ENCODE measurements around the gene SYNJ2.
A peak's percentile ranks its signal among the peaks of the same experiment; 100 is the strongest.

SYNJ2 gene

DNA sequence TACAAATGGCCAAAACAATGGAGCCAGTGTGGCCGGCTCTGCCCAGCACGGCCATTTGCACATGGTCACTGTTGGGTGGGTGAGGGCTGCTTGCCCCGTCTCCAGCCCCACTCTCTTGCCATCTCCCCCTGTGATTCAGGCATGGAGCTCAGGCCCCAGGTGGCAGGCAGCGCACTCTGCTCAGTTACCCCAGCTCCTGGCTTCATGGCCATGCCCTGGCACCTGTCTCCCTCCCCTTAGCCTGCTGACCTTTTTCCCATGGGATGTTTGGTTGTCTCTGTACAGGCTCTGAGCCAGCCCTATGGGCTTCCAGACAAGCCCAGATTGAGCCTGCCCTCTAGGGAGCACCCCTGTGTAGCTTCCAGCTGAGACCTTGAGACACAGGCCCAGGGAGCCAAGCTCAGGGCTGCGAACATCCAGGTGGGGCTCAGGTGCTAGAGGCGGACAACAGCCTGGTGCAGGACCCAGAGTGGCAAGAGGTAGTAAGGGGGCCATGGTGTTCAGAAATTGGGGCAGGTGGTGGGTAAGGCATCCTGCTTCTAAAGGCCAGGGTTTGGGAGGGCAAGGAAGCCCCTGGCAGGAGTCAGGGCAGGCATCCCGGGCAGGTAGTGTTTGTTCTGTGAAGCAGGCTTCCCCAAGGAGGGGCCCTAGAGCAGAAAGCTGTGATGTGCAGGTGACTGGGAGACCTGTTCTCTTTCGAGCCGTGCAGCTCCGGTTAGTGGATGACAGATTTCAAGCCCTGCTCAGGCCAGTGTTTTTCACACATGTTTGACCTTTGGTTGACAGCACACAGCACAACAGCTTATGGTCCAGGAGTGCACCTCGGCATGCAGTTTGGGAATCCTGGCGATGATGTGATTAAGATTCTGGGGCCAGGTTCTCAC lies 17.7 kb downstream of the SYNJ2 start:
- DNase-seq: no peak

DNA sequence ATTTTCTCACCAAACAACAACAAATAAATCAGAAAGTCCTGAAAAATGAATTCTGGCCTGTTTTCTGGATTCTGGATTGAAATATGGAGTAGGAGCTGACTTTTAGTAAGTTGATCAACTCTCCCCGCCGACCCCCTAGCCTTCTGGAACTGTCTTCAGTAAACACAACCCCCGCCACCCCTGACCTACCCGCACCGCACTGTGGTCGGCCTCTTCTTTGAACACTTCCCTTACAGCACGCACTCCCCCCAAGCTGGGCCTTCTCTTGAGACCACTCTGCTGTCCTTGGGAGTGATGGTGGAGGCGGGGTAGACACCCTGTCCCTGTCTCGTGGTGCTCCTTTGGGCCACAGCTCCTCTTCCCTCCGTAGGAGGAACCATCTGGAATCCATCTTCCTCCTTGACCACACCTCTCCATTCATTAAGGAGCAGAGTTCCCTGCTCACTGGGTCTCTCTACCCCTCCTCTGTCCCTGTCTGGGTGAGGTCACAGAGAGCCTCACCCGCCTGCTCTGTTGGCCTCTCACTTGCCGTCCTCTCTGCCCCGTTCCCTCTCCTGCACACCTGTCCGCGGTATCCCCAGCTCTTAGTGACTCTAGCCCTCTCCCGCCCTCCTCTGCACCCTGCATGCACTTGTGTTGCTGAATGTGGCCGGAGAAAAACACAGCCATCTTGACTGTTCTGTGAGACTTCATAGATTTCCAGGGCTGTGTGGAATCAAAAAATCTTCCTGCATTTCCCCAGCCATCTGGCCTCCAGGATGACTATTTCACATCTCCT lies 19.1 kb downstream of the SYNJ2 start:
- no peak for DNase-seq

DNA sequence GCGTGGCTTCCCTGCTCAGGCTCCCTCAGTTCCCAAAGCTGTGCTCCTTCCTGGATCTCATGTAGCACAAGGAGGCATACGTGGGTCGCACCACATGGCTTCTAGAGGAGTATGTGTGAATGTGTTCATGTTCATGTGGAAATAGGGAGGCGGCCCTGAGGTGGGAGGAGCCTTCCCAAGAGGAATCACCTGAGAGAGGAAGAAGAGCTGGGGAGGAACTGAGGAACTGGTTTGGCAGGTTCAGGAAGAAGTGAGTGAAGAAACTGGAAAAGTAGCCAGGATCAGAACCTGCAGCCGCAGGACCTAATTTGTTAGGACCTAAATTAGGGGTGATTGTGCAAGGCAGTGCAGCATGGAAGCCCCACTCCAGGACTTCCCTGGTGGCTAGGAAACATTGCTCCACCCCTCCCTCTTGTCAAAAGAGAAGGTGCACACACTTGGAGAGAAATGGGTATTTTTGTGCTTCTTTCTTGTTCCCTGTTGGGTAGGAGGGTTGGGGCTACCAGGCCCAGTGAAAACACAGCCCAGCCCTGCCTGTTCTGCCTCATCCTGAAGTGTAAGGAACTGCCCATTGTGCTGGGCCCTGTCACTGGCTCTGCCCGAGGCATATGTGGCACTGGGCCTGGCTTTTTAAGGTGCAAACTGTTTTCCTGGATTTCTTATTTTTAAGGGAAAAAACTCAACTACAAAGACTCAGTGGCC lies 20.7 kb downstream of the SYNJ2 start:
- no peak for DNase-seq

DNA sequence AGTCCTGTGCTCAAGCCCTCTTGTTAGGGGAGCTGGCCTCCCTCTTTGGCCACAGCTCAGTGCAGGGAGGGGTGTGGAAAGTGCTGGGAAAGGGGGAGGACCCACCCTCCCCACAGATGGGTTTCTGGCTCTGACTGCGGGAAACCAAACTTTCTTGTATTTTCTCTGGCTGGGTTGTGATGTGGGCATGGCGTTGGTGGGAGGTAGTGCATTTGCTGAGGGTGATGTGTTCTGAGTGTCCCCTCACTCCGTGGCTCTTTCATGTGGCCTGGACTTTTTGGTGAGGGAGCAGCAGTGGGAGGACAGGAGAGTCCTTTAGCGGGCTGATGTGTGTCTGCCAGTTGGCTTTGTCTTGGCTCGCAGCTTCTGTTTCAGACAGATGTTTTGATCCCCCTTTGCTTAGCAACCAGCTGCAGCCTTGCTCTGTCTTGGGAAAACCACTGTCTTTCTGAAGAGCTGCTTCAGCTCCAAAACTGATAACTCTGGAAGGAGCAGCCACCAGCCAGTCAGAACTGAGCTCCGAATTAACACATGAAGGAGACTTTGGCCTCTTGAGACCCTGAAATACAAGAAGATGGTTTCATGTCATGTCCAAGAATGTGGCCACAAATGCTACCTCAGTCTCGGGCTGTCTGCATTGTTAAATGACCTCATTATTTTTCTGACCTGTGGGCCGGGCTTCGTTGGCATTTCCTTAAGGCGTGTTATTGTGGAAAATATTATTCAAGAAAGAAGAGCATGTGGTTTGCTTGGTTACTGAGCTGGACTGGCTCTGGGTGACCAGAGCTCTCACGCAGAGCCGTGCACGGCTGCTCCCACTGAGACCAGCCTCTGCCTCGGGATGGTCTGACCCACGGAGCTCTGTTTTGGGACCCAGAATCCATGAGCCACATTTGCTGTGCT lies 21.5 kb downstream of the SYNJ2 start:
- DNase-seq: no peak

DNA sequence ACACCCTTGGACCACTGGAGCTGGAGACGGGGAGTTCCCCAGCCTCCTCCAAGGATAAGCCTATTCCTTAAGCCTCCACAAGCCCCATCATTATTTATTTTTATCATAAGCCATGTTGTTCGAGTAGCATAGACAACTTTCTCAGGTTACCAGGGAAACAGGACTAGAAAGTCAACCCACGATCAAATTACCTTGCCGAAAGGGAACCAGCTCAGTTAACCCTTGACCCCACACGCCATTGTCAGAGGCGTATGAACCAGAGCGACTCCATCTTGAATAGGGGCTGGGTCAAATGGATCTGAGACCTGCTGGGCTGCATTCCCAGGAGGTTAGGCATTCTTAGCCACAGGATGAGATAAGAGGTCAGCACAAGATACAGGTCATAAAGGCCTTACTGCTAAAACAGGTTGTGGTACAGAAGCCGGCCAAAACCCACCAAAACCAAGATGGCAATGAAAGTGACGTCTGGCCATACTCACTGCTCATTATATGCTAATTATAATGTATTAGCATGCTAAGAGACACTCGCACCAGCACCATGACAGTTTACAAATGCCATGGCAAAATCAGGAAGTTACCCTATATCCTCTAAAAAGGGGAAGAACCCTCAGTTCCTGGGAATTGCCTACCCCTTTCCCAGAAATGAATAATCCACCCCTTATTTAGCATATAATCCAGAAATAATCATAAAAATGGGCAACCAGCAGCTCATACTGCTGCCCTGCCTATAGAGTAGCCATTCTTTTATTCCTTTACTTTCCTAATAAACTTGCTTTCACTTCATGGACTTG lies 22.4 kb downstream of the SYNJ2 start:
- DNase-seq: no peak

DNA sequence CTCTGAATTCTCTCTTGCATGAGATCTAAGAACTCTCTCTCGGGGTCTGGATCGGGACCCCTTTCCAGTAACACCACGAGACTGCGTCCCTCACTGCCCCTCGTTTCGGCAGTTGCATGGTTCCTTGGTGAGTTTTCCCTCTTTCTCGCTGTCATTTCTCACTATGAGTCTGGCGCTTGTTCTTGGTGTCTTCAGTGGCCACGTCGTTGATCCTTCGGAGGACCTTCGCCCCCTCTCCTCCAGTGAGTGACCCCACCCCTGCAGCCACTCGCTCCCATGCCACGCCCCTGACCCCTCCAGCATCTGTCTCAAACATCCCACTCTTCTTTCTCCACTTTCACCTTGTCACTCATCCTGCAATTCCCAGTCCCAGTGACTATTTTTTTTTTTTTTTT lies 23.0 kb downstream of the SYNJ2 start:
- no peak for DNase-seq

DNA sequence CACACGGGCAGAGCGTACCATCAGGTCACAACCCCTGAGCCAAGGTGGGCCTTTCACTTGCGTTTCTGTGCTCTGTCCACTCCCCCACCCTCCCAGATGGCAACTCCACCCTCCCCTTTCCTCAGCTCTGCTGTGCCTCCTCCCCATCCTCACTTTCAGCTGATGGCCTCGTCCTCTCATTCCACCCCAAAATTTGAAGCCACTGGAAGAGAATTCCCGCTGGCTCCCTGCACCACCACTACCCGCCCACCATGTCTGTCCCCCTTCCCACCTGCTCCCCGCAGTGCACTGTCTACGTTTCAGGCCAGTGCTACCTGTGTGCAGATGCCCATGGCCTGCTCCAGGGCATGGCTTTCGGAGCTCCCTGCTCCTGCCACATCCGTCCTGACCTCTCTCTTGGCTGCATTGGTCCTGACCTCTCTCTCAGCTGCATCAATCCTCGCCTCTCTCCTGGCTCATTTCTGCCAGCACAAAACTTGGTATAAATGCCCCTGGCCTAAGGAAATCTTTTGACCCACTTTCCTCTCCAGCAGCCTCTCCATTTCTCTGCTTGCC lies 24.0 kb downstream of the SYNJ2 start:
- DNase-seq: no peak

DNA sequence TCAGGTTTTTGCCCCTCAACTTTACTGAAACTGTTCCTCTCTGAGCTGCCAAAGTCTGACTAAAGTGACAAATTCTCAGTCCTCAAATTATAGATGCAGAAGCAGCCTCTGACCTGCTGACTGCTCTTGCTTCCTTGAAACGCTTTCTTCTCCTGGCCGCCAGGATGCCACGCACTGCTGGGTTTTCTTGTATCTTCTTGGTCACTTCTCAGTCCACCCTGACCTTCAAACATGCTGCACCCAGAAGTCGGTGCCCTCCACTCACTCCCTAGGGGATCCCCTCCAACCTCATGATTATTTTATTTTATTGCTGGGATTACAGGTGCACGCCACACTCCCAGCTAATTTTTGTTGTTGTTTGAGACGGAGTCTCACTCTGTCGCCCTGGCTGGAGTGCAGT lies 24.7 kb downstream of the SYNJ2 start:
- DNase-seq: no peak

DNA sequence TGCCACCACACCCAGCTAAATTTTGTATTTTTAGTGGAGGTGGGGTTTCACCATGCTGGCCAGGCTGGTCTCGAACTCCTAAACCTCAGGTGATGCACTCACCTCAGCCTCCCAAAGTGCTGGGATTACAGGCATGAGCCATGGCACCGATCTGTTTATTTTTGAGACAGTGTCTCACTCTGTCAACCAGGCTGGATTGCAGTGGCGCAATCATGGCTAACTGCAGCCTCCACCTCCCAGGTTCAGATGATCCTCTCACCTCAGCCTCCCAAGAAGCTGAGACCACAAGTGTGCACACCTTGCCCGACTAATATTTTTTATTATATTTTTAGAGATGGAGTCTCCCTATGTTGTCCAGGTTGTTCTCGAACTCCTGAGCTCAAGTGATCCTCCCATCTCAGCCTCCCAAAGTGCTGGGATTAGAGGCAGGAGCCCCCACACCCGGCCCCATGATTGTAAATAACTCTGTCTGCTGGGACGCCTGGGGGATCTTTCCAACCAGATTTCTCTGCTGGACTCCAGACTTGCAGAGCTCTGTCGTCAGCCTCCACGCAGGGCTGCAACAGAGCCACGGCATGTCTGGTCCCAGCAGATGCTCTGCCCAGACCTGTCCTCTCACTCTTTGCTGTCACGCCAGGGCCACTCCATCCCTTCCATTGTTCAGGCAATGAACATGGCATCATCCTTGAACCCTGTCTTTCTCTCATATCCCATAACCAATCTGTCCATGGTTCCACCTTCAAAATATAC lies 25.3 kb downstream of the SYNJ2 start:
- no peak for DNase-seq

DNA sequence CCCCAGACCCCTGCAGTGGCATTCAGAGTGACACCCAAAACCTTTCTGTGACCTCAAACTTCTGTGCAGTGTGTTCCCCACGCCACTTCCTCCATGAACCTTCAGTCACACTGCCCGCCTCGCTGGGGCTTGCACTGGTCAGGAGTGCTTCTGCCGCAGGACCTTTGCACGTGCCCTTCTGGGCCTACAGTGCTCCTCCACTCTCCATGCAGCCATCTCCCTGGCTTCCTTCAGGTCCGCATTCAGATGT lies 27.1 kb downstream of the SYNJ2 start:
- DNase-seq: no peak

DNA sequence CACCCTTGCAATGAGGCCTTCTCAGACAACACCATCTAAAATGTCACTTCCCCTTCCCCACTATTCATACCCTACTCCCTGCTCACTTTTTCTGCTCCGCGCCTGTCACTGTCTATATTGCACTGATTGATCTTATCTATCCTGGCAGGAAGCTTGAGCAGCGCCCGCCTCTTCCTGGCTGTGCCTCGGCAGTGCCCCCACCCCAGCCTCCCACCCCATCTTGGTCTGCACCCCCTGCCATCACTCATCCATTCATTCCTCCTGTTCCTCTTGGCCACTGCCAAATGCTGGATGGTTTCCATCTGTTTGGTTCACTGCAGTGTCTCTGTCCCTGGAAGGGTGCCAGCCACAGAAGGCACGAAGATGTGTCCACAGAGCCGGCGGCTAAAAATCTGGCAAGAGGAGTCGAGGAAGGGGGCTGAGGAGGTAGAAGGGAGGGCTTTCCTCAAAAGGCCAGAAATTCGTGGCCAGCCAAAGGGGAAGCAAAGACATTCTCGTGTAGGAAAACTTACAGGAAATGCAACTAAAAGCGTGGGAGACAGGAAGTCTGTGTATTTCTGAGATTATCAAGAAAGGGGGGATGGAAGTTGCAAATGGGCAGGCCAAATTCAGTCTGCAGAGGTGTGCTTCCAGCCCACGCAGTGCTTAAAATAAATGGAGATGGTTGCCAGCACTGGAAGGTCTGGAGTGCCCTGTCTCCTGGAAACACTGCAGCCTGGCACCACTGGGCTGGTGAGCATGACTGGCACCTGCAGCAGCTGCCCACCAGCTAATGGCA lies 27.6 kb downstream of the SYNJ2 start:
- DNase-seq: peak; percentile 66

DNA sequence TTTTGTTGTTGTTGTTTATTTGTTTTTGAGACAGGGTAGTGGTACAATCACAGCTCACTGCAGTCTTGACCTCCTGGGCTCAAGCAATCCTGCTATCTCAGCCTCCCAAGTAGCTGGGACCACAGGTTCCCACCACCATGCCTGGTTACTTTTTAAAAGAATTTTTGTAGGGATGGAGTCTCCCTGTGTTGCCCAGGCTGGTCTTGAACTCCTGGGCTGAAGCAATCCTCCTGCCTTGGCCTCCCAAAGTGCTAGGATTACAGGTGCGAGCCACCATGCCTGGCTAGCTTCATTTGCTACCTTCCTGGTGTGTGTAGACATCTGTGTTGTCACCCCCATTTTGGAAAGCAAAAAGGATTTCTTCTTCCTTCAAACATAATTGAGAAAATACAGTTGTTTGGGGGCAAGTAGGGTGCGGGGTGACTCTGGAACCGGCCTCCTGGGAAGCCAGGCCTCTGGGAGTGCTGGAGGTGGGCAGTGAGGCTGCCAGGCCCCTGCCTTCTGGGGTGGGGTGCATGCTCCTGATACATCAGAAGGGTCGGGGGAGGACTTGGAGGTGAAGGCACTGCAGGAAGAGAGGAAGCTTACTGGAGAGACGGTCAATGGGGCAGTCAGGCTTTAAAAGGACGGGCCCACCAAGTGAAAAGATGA lies 28.4 kb downstream of the SYNJ2 start:
- DNase-seq: no peak

DNA sequence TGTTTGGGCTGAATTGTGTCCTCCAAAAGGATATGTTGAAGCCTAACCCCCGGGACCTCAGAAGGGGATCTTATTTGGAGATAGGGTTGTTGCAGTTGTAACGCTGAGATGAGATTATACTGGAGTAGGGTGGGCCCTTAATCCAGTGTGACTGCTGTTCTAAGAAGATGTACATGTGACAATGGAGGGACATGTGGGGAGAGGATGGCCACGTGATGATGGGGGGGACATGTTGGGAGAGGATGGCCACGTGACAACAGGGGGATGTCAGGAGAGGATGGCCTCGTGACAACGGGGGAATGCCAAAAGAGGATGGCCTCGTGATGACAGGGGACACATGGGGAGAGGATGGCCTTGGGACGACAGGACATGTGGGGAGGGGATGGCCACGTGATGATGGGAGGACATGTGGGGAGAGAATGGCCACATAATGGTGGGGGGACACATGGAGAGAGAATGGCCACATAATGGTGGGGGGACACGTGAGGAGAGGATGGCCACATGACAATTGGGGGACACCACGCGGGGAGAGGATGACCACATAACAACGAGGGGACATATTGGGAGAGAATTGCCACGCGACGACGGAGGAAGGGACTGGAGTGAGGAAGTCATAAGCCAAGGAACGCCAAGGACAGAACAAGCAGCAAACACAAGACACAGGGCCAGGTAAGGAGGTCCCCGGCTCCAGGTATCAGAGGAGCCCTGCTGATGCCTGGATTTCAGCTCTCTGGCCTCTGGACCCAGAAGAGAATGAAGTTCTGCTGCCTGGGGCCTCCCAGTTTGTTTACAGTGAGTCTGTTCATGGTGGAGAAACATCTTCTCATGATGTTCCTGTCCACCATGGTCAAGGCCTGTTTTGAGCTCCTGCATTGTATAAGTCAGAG lies 29.2 kb downstream of the SYNJ2 start:
- DNase-seq: no peak

DNA sequence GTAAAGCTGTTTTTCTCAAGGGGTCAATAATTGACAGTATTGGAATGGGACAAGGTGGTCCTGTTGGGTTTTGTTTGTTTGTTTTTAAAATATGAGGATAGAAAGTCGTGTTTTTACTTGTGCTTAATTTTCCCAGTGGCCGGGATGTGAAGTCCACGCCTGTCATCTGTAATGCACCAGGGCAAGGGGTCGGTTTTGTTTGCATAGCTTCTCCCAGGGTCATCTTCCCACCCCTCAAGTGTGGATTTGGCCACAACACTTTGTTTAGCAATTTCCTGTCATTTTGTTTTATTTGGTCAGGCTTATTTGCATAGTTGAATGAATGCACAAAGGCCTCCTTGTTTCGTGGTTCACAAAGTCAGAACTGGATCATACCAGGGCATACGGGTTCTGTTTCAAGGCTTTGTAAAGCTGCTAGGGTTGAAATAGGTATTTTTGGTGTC lies 29.8 kb downstream of the SYNJ2 start:
- no peak for DNase-seq

DNA sequence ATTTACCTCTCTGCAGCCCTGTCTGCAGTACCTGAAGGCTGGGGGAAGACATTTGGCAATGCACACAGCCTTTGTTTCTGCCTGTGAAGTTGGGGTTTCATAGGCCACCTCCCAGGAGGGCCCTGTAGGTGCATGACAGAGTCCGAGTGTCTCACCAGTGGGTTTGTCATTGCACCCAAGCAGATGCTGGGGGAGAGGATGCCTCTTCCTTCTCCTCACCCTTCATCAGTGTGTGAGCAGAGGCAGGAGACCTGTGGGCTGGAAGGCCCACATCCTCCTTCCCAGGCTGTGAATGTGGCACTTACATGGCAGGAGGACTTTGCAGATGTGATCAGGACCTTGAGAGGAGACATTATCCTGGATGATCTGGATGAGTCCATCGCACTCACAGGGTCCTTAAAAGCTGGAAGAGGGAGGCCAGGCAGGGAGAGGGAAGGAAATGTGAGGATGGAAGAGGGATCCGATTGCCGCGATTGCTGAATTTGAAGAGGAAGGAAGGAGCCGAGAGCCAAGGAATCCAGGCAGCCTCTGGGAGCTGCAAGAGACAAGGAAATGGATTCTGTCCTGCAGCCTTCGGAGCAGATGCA lies 30.4 kb downstream of the SYNJ2 start:
- no peak for DNase-seq

DNA sequence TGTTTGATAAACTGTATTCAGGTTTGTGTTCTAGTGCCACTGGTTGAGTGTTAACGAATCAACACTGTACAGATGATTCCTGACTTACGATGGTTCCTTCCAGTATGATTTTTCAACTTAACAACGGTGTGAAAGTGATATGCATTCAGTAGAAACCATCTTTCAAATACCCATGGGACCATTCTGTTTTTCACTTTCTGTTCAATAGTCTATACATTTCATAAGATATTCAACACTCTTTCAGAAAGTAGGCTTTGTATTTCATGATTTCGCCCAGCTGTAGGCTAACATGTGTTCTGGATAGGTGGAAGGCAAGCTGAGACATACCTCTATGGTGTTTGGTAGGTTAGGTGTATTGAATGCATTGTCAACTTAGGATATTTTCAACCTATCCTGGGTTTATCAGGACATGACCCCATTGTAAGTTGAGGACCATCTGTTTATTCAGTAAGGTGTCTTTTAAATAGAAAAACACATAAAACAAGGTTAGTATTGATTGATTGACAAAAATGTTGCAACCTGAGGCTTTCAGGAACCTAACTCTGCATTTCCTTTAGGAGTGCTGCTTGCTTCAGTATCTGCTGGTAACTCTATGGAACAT lies 32.3 kb downstream of the SYNJ2 start:
- DNase-seq: no peak

DNA sequence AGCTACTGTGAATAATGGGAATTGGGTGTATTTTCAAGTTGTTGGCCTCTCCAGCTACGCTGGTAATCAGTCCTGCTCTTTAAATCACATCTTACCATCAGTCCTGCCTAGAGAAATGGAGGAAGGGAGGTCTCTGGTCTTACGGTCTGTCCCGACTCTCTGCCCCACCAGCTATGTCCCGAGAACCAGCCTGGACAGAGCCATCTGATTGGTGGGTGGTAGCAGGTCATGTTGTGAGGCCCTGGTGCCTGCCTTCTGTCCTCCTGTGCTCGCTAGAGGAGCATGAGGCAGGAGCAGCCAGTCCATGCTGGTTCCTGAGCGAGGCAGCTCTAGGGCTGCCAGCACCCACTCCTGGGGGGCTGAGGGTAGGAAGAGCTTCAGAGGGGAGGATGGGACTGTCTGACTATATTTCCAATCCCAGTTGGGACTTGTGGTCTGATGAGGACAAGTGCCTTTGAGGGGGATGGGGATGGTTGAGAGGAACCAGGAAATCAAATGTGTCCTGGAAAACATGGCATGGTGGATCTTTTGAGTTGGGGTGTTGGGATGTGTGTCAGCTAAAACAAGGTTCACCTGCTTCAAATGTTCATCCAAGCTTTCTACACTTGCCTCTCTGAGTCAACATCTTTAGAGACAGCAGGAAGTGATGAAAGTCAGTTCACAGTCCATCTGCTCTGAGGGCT lies 33.0 kb downstream of the SYNJ2 start:
- no peak for DNase-seq
